GM18517 (cell line): ENCODE data around the gene WDFY4.

Experiments used
- ATAC-seq: cut with Tn5 transposase; IDR thresholded peaks from one replicate; pipeline ENCODE4 v1.9.1; 2021; ENCODE audit warnings: mild to moderate bottlenecking, moderate library complexity; ENCODE audit not compliant: unreplicated experiment

Gene WDFY4

GRCh38 chr10:48932831-48933664 lies 248.4 kb downstream of the WDFY4 start:
- no peak for ATAC-seq

- no peak for ATAC-seq
Measured at GRCh38 chr10:48934672-48935501, 250.2 kb downstream of the WDFY4 start.

GRCh38 chr10:48935577-48935976 lies 250.9 kb downstream of the WDFY4 start:
- no peak for ATAC-seq

GRCh38 chr10:48937796-48938195 lies 253.1 kb downstream of the WDFY4 start:
- ATAC-seq: no peak

GRCh38 chr10:48938281-48938680 lies 253.6 kb downstream of the WDFY4 start:
- ATAC-seq: no peak

GRCh38 chr10:48938990-48939536 lies 254.4 kb downstream of the WDFY4 start:
- ATAC-seq: no peak

- ATAC-seq: no peak
Measured at GRCh38 chr10:48939790-48940325, 255.2 kb downstream of the WDFY4 start, which contains the start of gene LRRC18. TSS of gene LRRC18 (minus strand) at chr10:48939840. CDS start at chr10:48914155, 25,685 bp downstream.

GRCh38 chr10:48940372-48940771 lies 255.7 kb downstream of the WDFY4 start:
- no peak for ATAC-seq

- ATAC-seq: no peak
Measured at GRCh38 chr10:48940958-48941357, 256.3 kb downstream of the WDFY4 start.

GRCh38 chr10:48941427-48942075 lies 256.9 kb downstream of the WDFY4 start:
- ATAC-seq: no peak

- no peak for ATAC-seq
Measured at GRCh38 chr10:48943096-48943495, 258.4 kb downstream of the WDFY4 start.

- no peak for ATAC-seq
Measured at GRCh38 chr10:48944171-48944570, 259.5 kb downstream of the WDFY4 start.

GRCh38 chr10:48945441-48946130 lies 260.9 kb downstream of the WDFY4 start:
- no peak for ATAC-seq

GRCh38 chr10:48946332-48946731 lies 261.7 kb downstream of the WDFY4 start:
- no peak for ATAC-seq

- ATAC-seq: no peak
Measured at GRCh38 chr10:48946891-48947500, 262.3 kb downstream of the WDFY4 start.

GRCh38 chr10:48947690-48948469 lies 263.2 kb downstream of the WDFY4 start:
- no peak for ATAC-seq

GRCh38 chr10:48948470-48949037 lies 263.9 kb downstream of the WDFY4 start:
- ATAC-seq: no peak

GRCh38 chr10:48951707-48952106 lies 267.0 kb downstream of the WDFY4 start:
- no peak for ATAC-seq
